ENCODE data around the gene STMP1. TPM values are rescaled to one million over a fixed set of nuclear protein-coding genes. Genes with fewer than 3 reads are reported as not detected.

The STMP1 gene
- total RNA-seq, 1 experiment from 2014 or later: 33.6 TPM

- peak overlapping the region; percentile 67 for H3K27ac Mint-ChIP-seq (ENCODE audit: low read depth, unreplicated experiment)
- no TSS peak for BruUV-seq (replicated peaks)
- DNase-seq (ENCODE audit: unreplicated experiment): peak; percentile 85
- H3K4me1 Mint-ChIP-seq (ENCODE audit: insufficient read depth, unreplicated experiment): peaks cover 18% of the 10 kb centered on the region
- H3K36me3 Mint-ChIP-seq (ENCODE audit: insufficient read depth, unreplicated experiment): no peaks in the 10 kb centered on the region
- ChIA-PET CTCF (interaction anchor here (0.8 to 3.0 kb wide), 6 partner anchors 26 to 91 kb away, joined by 3 to 33 read pairs (median 4); partner anchors contain the start of gene STMP1), POLR2A (interaction anchor here (0.6 to 2.8 kb wide), 9 partner anchors 9 to 45 kb away, joined by 3 to 12 read pairs (median 4); partner anchors contain the start of gene STMP1)
- H3K9me3 Mint-ChIP-seq (ENCODE audit: unreplicated experiment): no peaks in the 10 kb centered on the region
- intact Hi-C loops (cut with micrococcal nuclease): no loop called here
- TF ChIP-seq, protein P1, sequence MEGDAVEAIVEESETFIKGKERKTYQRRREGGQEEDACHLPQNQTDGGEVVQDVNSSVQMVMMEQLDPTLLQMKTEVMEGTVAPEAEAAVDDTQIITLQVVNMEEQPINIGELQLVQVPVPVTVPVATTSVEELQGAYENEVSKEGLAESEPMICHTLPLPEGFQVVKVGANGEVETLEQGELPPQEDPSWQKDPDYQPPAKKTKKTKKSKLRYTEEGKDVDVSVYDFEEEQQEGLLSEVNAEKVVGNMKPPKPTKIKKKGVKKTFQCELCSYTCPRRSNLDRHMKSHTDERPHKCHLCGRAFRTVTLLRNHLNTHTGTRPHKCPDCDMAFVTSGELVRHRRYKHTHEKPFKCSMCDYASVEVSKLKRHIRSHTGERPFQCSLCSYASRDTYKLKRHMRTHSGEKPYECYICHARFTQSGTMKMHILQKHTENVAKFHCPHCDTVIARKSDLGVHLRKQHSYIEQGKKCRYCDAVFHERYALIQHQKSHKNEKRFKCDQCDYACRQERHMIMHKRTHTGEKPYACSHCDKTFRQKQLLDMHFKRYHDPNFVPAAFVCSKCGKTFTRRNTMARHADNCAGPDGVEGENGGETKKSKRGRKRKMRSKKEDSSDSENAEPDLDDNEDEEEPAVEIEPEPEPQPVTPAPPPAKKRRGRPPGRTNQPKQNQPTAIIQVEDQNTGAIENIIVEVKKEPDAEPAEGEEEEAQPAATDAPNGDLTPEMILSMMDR (IDR thresholded peaks at IDR 0.05; ENCODE audit: unreplicated experiment): no peak
- no peaks in the 10 kb centered on the region for H3K27me3 Mint-ChIP-seq (ENCODE audit: insufficient read depth, unreplicated experiment)
- peak overlapping the region; percentile 29 for H3K4me3 Mint-ChIP-seq (ENCODE audit: unreplicated experiment)
Measured at GRCh38 chr7:135706858-135707569, 44.7 kb downstream of the STMP1 start.

DNA sequence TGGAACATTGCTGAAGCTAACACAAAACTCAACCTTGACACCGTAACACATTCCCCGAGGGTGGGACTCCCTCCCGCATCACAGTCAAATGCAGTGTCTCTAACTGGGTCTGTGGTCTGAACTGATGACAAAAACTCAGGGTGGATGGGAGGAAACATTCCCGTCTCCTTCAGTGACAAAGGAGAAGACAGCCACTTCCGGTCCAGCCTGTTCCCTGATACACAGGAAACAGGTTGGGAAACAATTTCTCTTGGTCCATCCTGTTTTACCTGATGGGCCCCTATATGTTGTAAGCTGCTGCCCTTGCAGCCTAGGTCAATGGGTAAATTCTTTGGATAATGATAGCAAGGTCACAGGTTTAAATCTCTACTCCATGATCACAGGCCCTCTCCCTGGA is 45.3 kb downstream of the STMP1 start:
- H3K4me3 Mint-ChIP-seq (ENCODE audit: unreplicated experiment): no peak overlapping the region
- TF ChIP-seq, protein P1 (IDR thresholded peaks at IDR 0.05; ENCODE audit: unreplicated experiment): no peak
- DNase-seq (ENCODE audit: unreplicated experiment): peak; percentile 27

GRCh38 chr7:135708041-135708440 is 45.7 kb downstream of the STMP1 start:
- Mint-ChIP-seq H3K27me3 (ENCODE audit: insufficient read depth, unreplicated experiment) (no peaks in the 10 kb centered on the region), H3K27ac (ENCODE audit: low read depth, unreplicated experiment) (no peak overlapping the region), H3K4me1 (ENCODE audit: insufficient read depth, unreplicated experiment) (peaks cover 18% of the 10 kb centered on the region), H3K9me3 (ENCODE audit: unreplicated experiment) (no peaks in the 10 kb centered on the region), H3K4me3 (ENCODE audit: unreplicated experiment) (no peak overlapping the region), H3K36me3 (ENCODE audit: insufficient read depth, unreplicated experiment) (no peaks in the 10 kb centered on the region)
- intact Hi-C loops (cut with micrococcal nuclease): no loop called here
- BruUV-seq (replicated peaks): no TSS peak
- DNase-seq (ENCODE audit: unreplicated experiment): no peak
- POLR2A ChIA-PET: interaction anchor here (0.8 to 2.3 kb wide), 2 partner anchors 24 to 46 kb away, joined by 4 to 11 read pairs; partner anchors contain the start of gene STMP1
- TF ChIP-seq, protein P1 (IDR thresholded peaks at IDR 0.05; ENCODE audit: unreplicated experiment): no peak
- CTCF ChIA-PET: interaction anchor here (0.7 to 3.0 kb wide), 5 partner anchors 10 to 123 kb away, joined by 3 to 33 read pairs (median 3); no protein-coding TSS in a partner anchor

More for the DNA sequence above, 45.3 kb downstream of the STMP1 start:
- Mint-ChIP-seq H3K4me1 (ENCODE audit: insufficient read depth, unreplicated experiment) (peaks cover 18% of the 10 kb centered on the region), H3K36me3 (ENCODE audit: insufficient read depth, unreplicated experiment) (no peaks in the 10 kb centered on the region), H3K27me3 (ENCODE audit: insufficient read depth, unreplicated experiment) (no peaks in the 10 kb centered on the region), H3K9me3 (ENCODE audit: unreplicated experiment) (no peaks in the 10 kb centered on the region), H3K27ac (ENCODE audit: low read depth, unreplicated experiment) (peak overlapping the region; percentile 67)
- ChIA-PET CTCF (interaction anchor here (0.7 to 3.0 kb wide), 6 partner anchors 10 to 123 kb away, joined by 3 to 33 read pairs (median 4); partner anchors contain the start of gene STMP1), POLR2A (interaction anchor here (0.6 to 2.8 kb wide), 7 partner anchors 24 to 45 kb away, joined by 3 to 12 read pairs (median 4); partner anchors contain the start of gene STMP1)
- intact Hi-C loops (cut with micrococcal nuclease): no loop called here
- BruUV-seq (replicated peaks): no TSS peak

GRCh38 chr7:135709508-135709907 is 47.2 kb downstream of the STMP1 start:
- Mint-ChIP-seq H3K4me1 (ENCODE audit: insufficient read depth, unreplicated experiment) (peaks cover 18% of the 10 kb centered on the region), H3K36me3 (ENCODE audit: insufficient read depth, unreplicated experiment) (no peaks in the 10 kb centered on the region), H3K27ac (ENCODE audit: low read depth, unreplicated experiment) (no peak overlapping the region), H3K4me3 (ENCODE audit: unreplicated experiment) (no peak overlapping the region), H3K27me3 (ENCODE audit: insufficient read depth, unreplicated experiment) (no peaks in the 10 kb centered on the region), H3K9me3 (ENCODE audit: unreplicated experiment) (no peaks in the 10 kb centered on the region)
- no peak for DNase-seq (ENCODE audit: unreplicated experiment)
- POLR2A ChIA-PET: no interaction called here
- no TSS peak for BruUV-seq (replicated peaks)
- TF ChIP-seq, protein P1 (IDR thresholded peaks at IDR 0.05; ENCODE audit: unreplicated experiment): no peak
- CTCF ChIA-PET: interaction anchor here (0.7 to 2.9 kb wide), 5 partner anchors 9 to 36 kb away, joined by 3 to 21 read pairs (median 4); no protein-coding TSS in a partner anchor
- intact Hi-C loops (cut with micrococcal nuclease): no loop called here

All from MCF 10A (cell line).